Heart left ventricle (tissue), 16 donors: ENCODE results near the gene RALGAPA2. TPM values are rescaled to one million over a fixed set of nuclear protein-coding genes. Genes with fewer than 3 reads are reported as not detected.
A peak's percentile ranks its signal among the peaks of the same experiment; 100 is the strongest.

Source experiments
- ATAC-seq, 4 donors: fragments of 200-7000 bp; cut with Tn5 transposase; one replicate each; pipeline ENCODE4 v1.9.1; 2020 to 2022; ENCODE audit warnings: moderate library complexity in 4 of 4, mild to moderate bottlenecking in 3 of 4, moderate number of reproducible peaks in 1 of 4
- DNase-seq, 5 donors: peaks; one replicate each; pipeline ENCODE4 v3.0.0-alpha.2; 2020
- H3K27ac ChIP-seq, 12 donors: fragments of 200-600 bp; sonication (generic) in 4 of 12; one replicate each; pipeline versions ENCODE4 v1.5.0 to v1.8.0; 2016 to 2022; ENCODE audit warnings: mild to moderate bottlenecking in 2 of 12
- H3K27me3 ChIP-seq, 9 donors: fragments of 200-600 bp; sonication (generic) in 2 of 9; one replicate each; pipeline versions ENCODE4 v1.5.1 to v1.8.0; 2016 to 2022; ENCODE audit warnings: mild to moderate bottlenecking in 3 of 9
- H3K36me3 ChIP-seq, 9 donors: fragments of 200-600 bp; sonication (generic) in 2 of 9; one replicate each; pipeline versions ENCODE4 v1.5.0 to v1.8.0; 2018 to 2022; ENCODE audit warnings: mild to moderate bottlenecking in 2 of 9
- H3K4me1 ChIP-seq, 12 donors: fragments of 200-600 bp; sonication (generic) in 4 of 12; one replicate each; pipeline versions ENCODE4 v1.5.0 to v1.8.0; 2016 to 2022; ENCODE audit warnings: mild to moderate bottlenecking in 3 of 12
- H3K4me3 ChIP-seq, 12 donors: fragments of 200-600 bp; sonication (generic) in 4 of 12; one replicate each; pipeline versions ENCODE4 v1.5.0 to v1.8.0; 2017 to 2022; ENCODE audit warnings: mild to moderate bottlenecking in 9 of 12, moderate library complexity in 4 of 12
- H3K9me3 ChIP-seq, 12 donors: fragments of 200-600 bp; sonication (generic) in 4 of 12; one replicate each; pipeline versions ENCODE4 v1.5.0 to v1.8.0; 2016 to 2022; ENCODE audit warnings: mild to moderate bottlenecking in 1 of 12
- POLR2A ChIP-seq, 2 donors: fragments of 450-650 bp; IDR thresholded peaks; one replicate each; pipeline ENCODE4 v1.6.1; 2017; ENCODE audit warnings: antibody characterized with exemption in 2 of 2, mild to moderate bottlenecking in 2 of 2, moderate library complexity in 2 of 2
- WGBS, 4 donors: extraction: QIAGEN DNeasy Blood & Tissue Kit in 2 of 4; methylation state at CpG; one replicate each; pipeline versions ENCODE4 v1.1.5 to v1.1.7; 2013 to 2018; 5-methylcytosine and 5-hydroxymethylcytosine counted together
- intact Hi-C, 10 donors: fragments of 100-400 bp; cut with DNase I; formaldehyde crosslinking; loops; one replicate each; pipeline versions ENCODE4 v1.11.1 to v1.14.2; 2022
- polyA plus RNA-seq, 2 donors: library from polyadenylated mRNA; stranded (reverse); fragments of 200-250 nt; gene quantifications; one replicate each; pipeline ENCODE4 v1.2.3, GENCODE V29; 2013
- total RNA-seq, 9 donors: library from RNA; depleted of rRNA in 2 of 9; stranded (reverse); fragments of >200 nt in 2 of 9; fragmentation: NEBNext Ultra II Directional in 3 of 9; extraction: Animal tissue kit (Norgen Biotek cat#: 25700) in 3 of 9; gene quantifications; one replicate each; pipeline versions ENCODE4 v1.1.0 to v1.2.4, GENCODE V29; 2016 to 2023
- TF ChIP-seq, protein P1 (sequence below), 12 donors: fragments of 200-600 bp; sonication (generic) in 4 of 12; IDR thresholded peaks; one replicate each; pipeline versions ENCODE4 v1.5.0 to v1.8.0; 2018 to 2022; ENCODE audit warnings: antibody characterized with exemption in 12 of 12, mild to moderate bottlenecking in 5 of 12
- donor health status: ischemic (EF 13 %, LVEDD 7.1; RV severe dilation, severe dysfunction).
- donor health status: healthy with polysubstance abuse.
- donor health status: DM: no; HTN: yes; CAD: no.
- donor health status: DM: no; HTN: no; CAD: no.
- donor health status: ischemic (EF 25% LVEDD 6.9; RV normal size, moderate dysfunction).
- donor health status: ischemic (EF 25% LVEDD 5.7; RV mildly dilated, moderate dysfunction).
- donor health status: healthy.
- donor health status: DM: yes; HTN: yes; CAD: no.
- donor health status: ischemic (EF 35%, LVEDD 5.7; RV mildly dilated, moderate dysfunction).
- donor health status: nonischemic (EF 11% LVEDD 7.7; RV severe dilation, severe dysfunction).
- donor health status: DM: yes; HTN: yes; CAD: no.
- donor health status: PGD.
- donor health status: ischemic (EF 29% LVEDD 5.4; RV normal size, mild dysfunction).
- donor health status: nonischemic (EF 23%, LVEDD 6.1; RV moderate dilation, normal function).

Gene RALGAPA2
- total and polyA plus RNA-seq, 11 donors, result 5.6 to 33.8 (median 21.4) TPM

DNA sequence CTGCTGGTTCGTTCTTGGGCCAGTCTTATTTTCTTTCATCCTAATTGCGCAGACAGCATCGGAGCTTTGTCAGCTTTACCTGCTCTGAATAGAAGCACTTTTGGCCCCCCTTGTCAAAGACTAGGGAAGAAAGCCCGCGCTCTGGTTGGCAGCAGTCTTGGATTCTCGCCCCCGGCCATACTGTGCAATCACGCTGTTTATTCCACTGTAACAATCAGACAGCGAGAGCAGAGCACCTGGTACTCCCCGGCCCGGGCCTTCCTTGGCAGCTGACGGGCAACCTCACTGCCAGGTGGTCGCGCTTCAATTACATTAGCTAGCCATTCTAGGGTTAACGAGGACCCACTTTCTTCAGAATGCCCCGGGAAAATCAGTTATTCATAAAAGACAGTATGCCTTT, 272.0 kb downstream of the RALGAPA2 start:
- H3K27ac ChIP-seq, result no peak overlapping the region
- TF ChIP-seq POLR2A (IDR thresholded peaks at IDR 0.05), result no peak
- TF ChIP-seq, protein P1, sequence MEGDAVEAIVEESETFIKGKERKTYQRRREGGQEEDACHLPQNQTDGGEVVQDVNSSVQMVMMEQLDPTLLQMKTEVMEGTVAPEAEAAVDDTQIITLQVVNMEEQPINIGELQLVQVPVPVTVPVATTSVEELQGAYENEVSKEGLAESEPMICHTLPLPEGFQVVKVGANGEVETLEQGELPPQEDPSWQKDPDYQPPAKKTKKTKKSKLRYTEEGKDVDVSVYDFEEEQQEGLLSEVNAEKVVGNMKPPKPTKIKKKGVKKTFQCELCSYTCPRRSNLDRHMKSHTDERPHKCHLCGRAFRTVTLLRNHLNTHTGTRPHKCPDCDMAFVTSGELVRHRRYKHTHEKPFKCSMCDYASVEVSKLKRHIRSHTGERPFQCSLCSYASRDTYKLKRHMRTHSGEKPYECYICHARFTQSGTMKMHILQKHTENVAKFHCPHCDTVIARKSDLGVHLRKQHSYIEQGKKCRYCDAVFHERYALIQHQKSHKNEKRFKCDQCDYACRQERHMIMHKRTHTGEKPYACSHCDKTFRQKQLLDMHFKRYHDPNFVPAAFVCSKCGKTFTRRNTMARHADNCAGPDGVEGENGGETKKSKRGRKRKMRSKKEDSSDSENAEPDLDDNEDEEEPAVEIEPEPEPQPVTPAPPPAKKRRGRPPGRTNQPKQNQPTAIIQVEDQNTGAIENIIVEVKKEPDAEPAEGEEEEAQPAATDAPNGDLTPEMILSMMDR (IDR thresholded peaks at IDR 0.05), result no peak
- peaks cover 0 to 17% (median 0%) of the 10 kb centered on the region in 9 donors for H3K36me3 ChIP-seq
- DNase-seq, result no peak
- H3K27me3 ChIP-seq, result no peaks in the 10 kb centered on the region
- 91 to 92% (median 92%) methylated on average over 16 of the region's 16 CpGs for WGBS, 4 donors
- no peak overlapping the region for H3K4me3 ChIP-seq
- peak in 1 of 4 donors; percentile 38 for ATAC-seq
- H3K9me3 ChIP-seq, result no peaks in the 10 kb centered on the region
- peaks cover 0 to 13% (median 5%) of the 10 kb centered on the region in 12 donors for H3K4me1 ChIP-seq
- intact Hi-C loops, result loop anchor here in 1 of 10 donors (10.0 kb wide), 1 partner anchor 76 kb away; the partner anchor contains the start of gene INSM1

DNA sequence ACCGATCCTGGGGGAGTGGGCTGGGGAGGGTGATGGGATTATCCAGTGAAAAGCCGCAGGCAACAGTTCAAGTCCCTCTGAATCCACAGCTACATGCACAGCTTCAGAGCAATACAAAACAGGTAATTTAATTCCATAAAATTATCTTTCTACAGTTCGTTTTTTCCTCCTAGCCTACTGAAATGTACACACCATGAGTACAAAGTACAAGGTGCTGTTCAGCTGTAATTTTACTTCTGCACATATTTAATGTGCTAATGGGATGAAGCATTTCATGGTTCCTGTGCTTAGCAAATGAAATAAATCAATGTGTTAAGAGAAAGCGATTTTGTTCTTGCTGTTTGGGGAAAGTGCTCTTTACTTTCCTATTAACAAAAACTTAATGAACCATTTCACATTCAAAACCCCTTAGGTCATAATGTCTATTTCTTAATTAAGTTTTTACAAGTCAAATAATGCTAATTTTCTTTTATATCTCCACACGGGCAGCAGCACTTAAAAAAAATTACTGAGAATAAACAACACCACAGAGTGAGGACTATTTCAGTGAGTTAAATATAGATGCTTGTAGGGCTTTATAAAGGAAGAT, 272.7 kb downstream of the RALGAPA2 start:
- Histone ChIP-seq H3K27ac (no peak overlapping the region), H3K36me3 (peaks cover 0 to 17% (median 0%) of the 10 kb centered on the region in 9 donors), H3K4me1 (peaks cover 0 to 13% (median 5%) of the 10 kb centered on the region in 12 donors), H3K27me3 (no peaks in the 10 kb centered on the region), H3K9me3 (no peaks in the 10 kb centered on the region), H3K4me3 (no peak overlapping the region)
- no peak for ATAC-seq
- WGBS, 4 donors, result 86 to 90% (median 89%) methylated on average over 5 of the region's 5 CpGs
- TF ChIP-seq, protein P1 (IDR thresholded peaks at IDR 0.05), result no peak
- TF ChIP-seq POLR2A (IDR thresholded peaks at IDR 0.05), result no peak
- DNase-seq, result no peak
- intact Hi-C loops, result loop anchor here in 2 of 10 donors (10.0 kb wide), 2 partner anchors 75 to 1875 kb away; partner anchors contain the start of genes INSM1 (in 1 of the 2) and SMIM26 (in 1 of the 2)

DNA sequence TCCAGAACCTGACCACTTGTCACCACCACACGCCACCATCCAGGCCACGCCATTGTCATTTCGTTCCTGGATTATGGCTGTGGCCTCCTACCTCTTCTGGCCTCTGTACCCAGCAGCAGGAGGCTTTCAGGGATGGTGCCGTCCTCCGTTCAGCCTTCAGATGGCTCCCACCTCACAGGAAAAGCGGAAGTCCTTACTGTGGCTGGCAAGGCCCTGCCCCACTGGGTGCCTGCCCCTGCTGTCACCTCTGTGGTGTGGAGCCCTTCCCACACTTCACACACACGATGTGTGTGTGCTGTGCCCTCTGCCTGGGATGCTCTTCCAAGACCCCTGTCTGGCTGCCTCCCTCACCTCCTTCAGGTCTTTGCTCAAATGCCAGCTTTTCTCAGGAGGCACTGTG, 275.1 kb downstream of the RALGAPA2 start:
- 96 to 99% (median 97%) methylated on average over 7 of the region's 7 CpGs for WGBS, 4 donors

DNA sequence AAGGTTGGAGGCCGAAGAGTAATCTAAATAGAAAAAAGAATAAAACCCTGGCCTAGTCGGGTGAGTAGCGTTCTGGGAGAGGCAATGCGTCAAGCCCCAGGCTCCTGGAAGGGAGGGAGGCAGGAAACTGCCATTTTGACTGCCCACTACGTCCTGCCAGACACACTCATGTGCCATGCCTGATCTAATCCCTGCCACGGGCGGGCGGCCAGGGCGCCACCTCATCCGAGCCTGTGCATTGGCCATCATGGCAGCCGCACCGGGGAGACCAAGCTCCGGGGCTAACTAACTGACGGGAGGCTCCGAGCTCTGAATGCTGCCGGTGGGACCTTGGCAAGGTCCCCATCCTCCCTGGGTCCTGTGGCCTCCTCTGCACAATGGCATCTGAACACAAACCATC, 275.8 kb downstream of the RALGAPA2 start:
- WGBS, 4 donors, result 96 to 98% (median 96%) methylated on average over 16 of the region's 16 CpGs
- H3K4me1 ChIP-seq, result peaks cover 0 to 13% (median 5%) of the 10 kb centered on the region in 12 donors
- DNase-seq (no peak), ATAC-seq (no peak)
- TF ChIP-seq, protein P1 (IDR thresholded peaks at IDR 0.05), result no peak
- no peak for TF ChIP-seq POLR2A (IDR thresholded peaks at IDR 0.05)
- intact Hi-C loops, result loop anchor here in 1 of 10 donors (10.0 kb wide), 1 partner anchor 1872 kb away; the partner anchor contains the start of gene SMIM26
- no peak overlapping the region for H3K27ac ChIP-seq
- H3K36me3 ChIP-seq, result peaks cover 0 to 17% (median 0%) of the 10 kb centered on the region in 9 donors
- no peaks in the 10 kb centered on the region for H3K9me3 ChIP-seq
- no peaks in the 10 kb centered on the region for H3K27me3 ChIP-seq
- H3K4me3 ChIP-seq, result no peak overlapping the region

More for the DNA sequence above, 275.1 kb downstream of the RALGAPA2 start:
- peaks cover 0 to 17% (median 0%) of the 10 kb centered on the region in 9 donors for H3K36me3 ChIP-seq
- H3K4me1 ChIP-seq, result peaks cover 0 to 13% (median 5%) of the 10 kb centered on the region in 12 donors
- DNase-seq (no peak), ATAC-seq (no peak)
- H3K9me3 ChIP-seq, result no peaks in the 10 kb centered on the region
- no peak overlapping the region for H3K4me3 ChIP-seq
- H3K27me3 ChIP-seq, result no peaks in the 10 kb centered on the region
- TF ChIP-seq, protein P1 (IDR thresholded peaks at IDR 0.05), result no peak
- TF ChIP-seq POLR2A (IDR thresholded peaks at IDR 0.05), result no peak
- H3K27ac ChIP-seq, result no peak overlapping the region
- intact Hi-C loops, result loop anchor here in 1 of 10 donors (10.0 kb wide), 1 partner anchor 1873 kb away; the partner anchor contains the start of gene SMIM26
